Endothelial cell of umbilical vein (primary cell): ENCODE results near the gene ZNF846. TPM values are rescaled to one million over a fixed set of nuclear protein-coding genes. Genes with fewer than 3 reads are reported as not detected.

Experiments used
- BruUV-seq: library from RNA; stranded (reverse); fragments of 400-500 nt; replicated peaks from 2 replicates; lab custom pipeline; 2021; lab: Mats Ljungman, UMichigan
- CTCF ChIA-PET: fragments of 300-600, 350-600 bp; sonication (Branson Sonifier 250); formaldehyde crosslinking; loops from one replicate; lab custom pipeline; 2021; ENCODE audit warnings: antibody characterized with exemption, inconsistent platforms; lab: Charles Lee
- POLR2A ChIA-PET: fragments of 300-600, 350-600 bp; sonication (Branson Sonifier 250); formaldehyde crosslinking; loops from one replicate; lab custom pipeline; 2021; ENCODE audit warnings: antibody characterized with exemption, inconsistent platforms; lab: Charles Lee
- DNase-seq: peaks from one replicate; pipeline ENCODE4 v3.0.0-alpha.2; 2011; ENCODE audit warnings: low read depth, low spot score
- FAIRE-seq: peaks from 2 replicates; lab custom pipeline; 2011; peaks lifted over from hg19 to GRCh38; lab: Jason Lieb, UNC
- H2AFZ ChIP-seq: 2 replicates; pipeline ENCODE4 v1.6.0; 2012; ENCODE audit warnings: low read depth, low read length, control low read depth, inconsistent platforms
- H3K27ac ChIP-seq: 2 replicates; pipeline ENCODE4 v1.5.1; 2011; ENCODE audit warnings: low read depth, mild to moderate bottlenecking, control low read depth, low read length, moderate library complexity; ENCODE audit not compliant: insufficient read depth
- H3K27me3 ChIP-seq, 2 experiments: 2 replicates each; pipeline versions ENCODE4 v1.6.0 to v1.6.1; 2011; ENCODE audit warnings: low read length in 2 of 2, mixed read lengths in 1 of 2; ENCODE audit not compliant: control insufficient read depth in 2 of 2, insufficient read depth in 2 of 2
- H3K36me3 ChIP-seq, 2 experiments: 2 replicates in 1 of 2; 3 replicates in 1 of 2; pipeline ENCODE4 v1.5.1; 2011; ENCODE audit warnings: low read length in 2 of 2, mild to moderate bottlenecking in 1 of 2, moderate library complexity in 1 of 2; ENCODE audit not compliant: control insufficient read depth in 2 of 2, insufficient read depth in 2 of 2; ENCODE audit errors: extremely low read depth in 1 of 2
- H3K4me1 ChIP-seq: 3 replicates; pipeline ENCODE4 v1.5.1; 2011; ENCODE audit warnings: mild to moderate bottlenecking, low read length; ENCODE audit not compliant: control insufficient read depth, insufficient read depth; ENCODE audit errors: extremely low read depth
- H3K4me2 ChIP-seq: 2 replicates; pipeline ENCODE4 v1.6.1; 2011; ENCODE audit warnings: low read length, control low read depth, mixed read lengths; ENCODE audit not compliant: insufficient read depth
- H3K4me3 ChIP-seq, 3 experiments: fragments of 200-600 bp in 1 of 3; sonication (generic), shearing (Covaris generic) in 1 of 3; replicated peaks in 1 of 3; 2 replicates each; pipeline ENCODE4 v1.5.1; 2011 to 2016; ENCODE audit warnings: control low read depth in 3 of 3, low read length in 3 of 3, mild to moderate bottlenecking in 2 of 3, inconsistent platforms in 1 of 3, low read depth in 1 of 3, moderate library complexity in 1 of 3; ENCODE audit not compliant: insufficient read depth in 1 of 3
- H3K79me2 ChIP-seq: 2 replicates; pipeline ENCODE4 v1.6.0; 2012; ENCODE audit warnings: low read length, inconsistent platforms; ENCODE audit not compliant: control insufficient read depth, insufficient read depth
- H3K9ac ChIP-seq: replicated peaks from 2 replicates; pipeline ENCODE3; 2011; ENCODE audit warnings: low read length, control low read depth; ENCODE audit not compliant: insufficient read depth; ENCODE audit errors: extremely low read depth
- H3K9me1 ChIP-seq: replicated peaks from 3 replicates; pipeline ENCODE4 v1.6.0; 2011; ENCODE audit warnings: mild to moderate bottlenecking, low read length; ENCODE audit not compliant: control insufficient read depth, insufficient read depth; ENCODE audit errors: extremely low read depth
- H3K9me3 ChIP-seq: replicated peaks from 2 replicates; pipeline ENCODE4 v1.5.1; 2012; ENCODE audit warnings: low read length, inconsistent platforms; ENCODE audit not compliant: control insufficient read depth, insufficient read depth
- H4K20me1 ChIP-seq: replicated peaks from 2 replicates; pipeline ENCODE3; 2011; ENCODE audit warnings: mild to moderate bottlenecking, low read length; ENCODE audit not compliant: control insufficient read depth, insufficient read depth; ENCODE audit errors: extremely low read depth
- EZH2 ChIP-seq: IDR thresholded peaks from 2 replicates; pipeline ENCODE4 v1.6.1; 2012; ENCODE audit warnings: borderline replicate concordance, low read depth, mild to moderate bottlenecking, moderate library complexity, low read length, inconsistent platforms; ENCODE audit not compliant: severe bottlenecking
- FOS ChIP-seq: IDR thresholded peaks from 2 replicates; pipeline ENCODE4 v1.6.1; 2011; ENCODE audit warnings: mild to moderate bottlenecking, low read length, moderate library complexity, borderline replicate concordance; ENCODE audit not compliant: insufficient read depth
- GATA2 ChIP-seq: IDR thresholded peaks from 2 replicates; pipeline ENCODE4 v1.7.0; 2011; ENCODE audit warnings: low read depth, mild to moderate bottlenecking, moderate library complexity, mixed read lengths, low read length; ENCODE audit not compliant: insufficient read length, insufficient read depth
- JUN ChIP-seq: IDR thresholded peaks from 2 replicates; pipeline ENCODE4 v1.6.1; 2011; ENCODE audit warnings: borderline replicate concordance, low read depth; ENCODE audit not compliant: insufficient read length, insufficient read depth
- MYC ChIP-seq: IDR thresholded peaks from one replicate; pipeline ENCODE4 v1.6.1; 2011; ENCODE audit warnings: mild to moderate bottlenecking, low read depth, low read length
- POLR2A ChIP-seq: IDR thresholded peaks from 2 replicates; pipeline ENCODE4 v1.6.1; 2012; ENCODE audit warnings: low read depth, mild to moderate bottlenecking, control low read depth, low read length
- POLR2AphosphoS5 ChIP-seq: IDR thresholded peaks from 2 replicates; pipeline ENCODE4 v1.6.1; 2012; ENCODE audit warnings: low read depth, mild to moderate bottlenecking, control low read depth, low read length, moderate library complexity; ENCODE audit not compliant: insufficient read depth
- dilution Hi-C: fragments of 300-500 bp; cut with MboI; formaldehyde crosslinking; loops from one replicate; pipeline ENCODE4 v1.15.0; 2019; ENCODE audit warnings: low sequenced_read_pairs; ENCODE audit not compliant: extremely low pct_ligation_motif_present
- intact Hi-C: fragments of 100-400 bp; cut with micrococcal nuclease; formaldehyde crosslinking; loops from one replicate; pipeline ENCODE4 v1.10.0; 2022
- polyA plus RNA-seq, 4 experiments: library from polyadenylated mRNA; depleted of rRNA in 3 of 4; stranded (reverse) in 3 of 4; unstranded in 1 of 4; fragments of >200 nt; gene quantifications; 2 replicates each; pipeline versions ENCODE4 v1.2.1 to v1.2.3, GENCODE V29; 2011 to 2012; ENCODE audit warnings: missing spikeins in 1 of 4
- total RNA-seq: library from RNA; stranded (reverse); gene quantifications from 2 replicates; pipeline ENCODE4 v1.2.3, GENCODE V29; 2021
- TF ChIP-seq, protein P1 (sequence below): IDR thresholded peaks from 2 replicates; pipeline ENCODE4 v1.6.1; 2011; ENCODE audit not compliant: insufficient read depth, insufficient read length
- TF ChIP-seq, protein P2 (sequence below), 2 donors: IDR thresholded peaks; 1 replicate in 1 of 2; 2 replicates in 1 of 2; pipeline ENCODE4 v1.5.1; 2011; ENCODE audit warnings: low read length in 2 of 2, mild to moderate bottlenecking in 2 of 2, moderate library complexity in 2 of 2, control low read depth in 1 of 2, inconsistent platforms in 1 of 2, low read depth in 1 of 2; ENCODE audit not compliant: insufficient read depth in 1 of 2; ENCODE audit errors: extremely low read depth in 1 of 2

Gene ZNF846
- total and polyA plus RNA-seq, 2 donors (not counting 3 experiments of a cell fraction or from before 2014, with no cell fraction given): 3.9 to 8.3 TPM

DNA sequence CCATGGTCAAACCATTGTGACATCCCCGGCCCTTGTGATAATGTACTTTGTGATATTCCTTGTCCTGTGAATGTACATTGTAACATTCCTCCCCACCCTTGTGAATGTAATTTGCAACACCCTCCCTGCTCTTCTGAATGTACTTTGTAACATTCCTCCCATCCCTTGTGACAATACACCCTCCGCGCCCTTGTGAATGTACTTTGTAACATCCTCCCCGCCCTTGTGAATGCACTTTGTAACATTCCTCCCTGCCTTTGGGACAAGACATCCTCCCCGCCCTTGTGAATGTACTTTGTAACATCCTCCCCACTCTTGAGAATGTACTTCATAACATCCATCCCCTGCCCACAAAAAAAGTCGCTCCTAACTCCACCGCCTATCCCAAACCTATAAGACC lies 17.1 kb downstream of the ZNF846 start:
- Histone ChIP-seq H2AFZ (no peak overlapping the region), H4K20me1 (no peaks in the 10 kb centered on the region), H3K79me2 (no peaks in the 10 kb centered on the region), H3K4me1 (no peaks in the 10 kb centered on the region), H3K9me1 (no peaks in the 10 kb centered on the region), H3K4me2 (no peak overlapping the region), H3K36me3 (no peaks in the 10 kb centered on the region), H3K27me3 (no peaks in the 10 kb centered on the region), H3K9me3 (no peaks in the 10 kb centered on the region), H3K9ac (no peak overlapping the region), H3K4me3 (no peak overlapping the region), H3K27ac (no peak overlapping the region)
- no peak for TF ChIP-seq MYC
- TF ChIP-seq, protein P1, sequence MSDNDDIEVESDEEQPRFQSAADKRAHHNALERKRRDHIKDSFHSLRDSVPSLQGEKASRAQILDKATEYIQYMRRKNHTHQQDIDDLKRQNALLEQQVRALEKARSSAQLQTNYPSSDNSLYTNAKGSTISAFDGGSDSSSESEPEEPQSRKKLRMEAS: no peak
- no peak for TF ChIP-seq EZH2
- no peak for TF ChIP-seq POLR2A
- TF ChIP-seq, protein P2, sequence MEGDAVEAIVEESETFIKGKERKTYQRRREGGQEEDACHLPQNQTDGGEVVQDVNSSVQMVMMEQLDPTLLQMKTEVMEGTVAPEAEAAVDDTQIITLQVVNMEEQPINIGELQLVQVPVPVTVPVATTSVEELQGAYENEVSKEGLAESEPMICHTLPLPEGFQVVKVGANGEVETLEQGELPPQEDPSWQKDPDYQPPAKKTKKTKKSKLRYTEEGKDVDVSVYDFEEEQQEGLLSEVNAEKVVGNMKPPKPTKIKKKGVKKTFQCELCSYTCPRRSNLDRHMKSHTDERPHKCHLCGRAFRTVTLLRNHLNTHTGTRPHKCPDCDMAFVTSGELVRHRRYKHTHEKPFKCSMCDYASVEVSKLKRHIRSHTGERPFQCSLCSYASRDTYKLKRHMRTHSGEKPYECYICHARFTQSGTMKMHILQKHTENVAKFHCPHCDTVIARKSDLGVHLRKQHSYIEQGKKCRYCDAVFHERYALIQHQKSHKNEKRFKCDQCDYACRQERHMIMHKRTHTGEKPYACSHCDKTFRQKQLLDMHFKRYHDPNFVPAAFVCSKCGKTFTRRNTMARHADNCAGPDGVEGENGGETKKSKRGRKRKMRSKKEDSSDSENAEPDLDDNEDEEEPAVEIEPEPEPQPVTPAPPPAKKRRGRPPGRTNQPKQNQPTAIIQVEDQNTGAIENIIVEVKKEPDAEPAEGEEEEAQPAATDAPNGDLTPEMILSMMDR (IDR thresholded peaks at IDR 0.05; ENCODE audit: extremely low read depth in 1 of 2, insufficient read depth in 1 of 2, low read depth in 1 of 2, low read length in 2 of 2): no peak
- no peak for TF ChIP-seq FOS
- no peak for TF ChIP-seq JUN
- no peak for TF ChIP-seq GATA2
- no peak for TF ChIP-seq POLR2AphosphoS5
- intact Hi-C loops: no loop called here
- CTCF ChIA-PET: no interaction called here
- DNase-seq: no peak
- dilution Hi-C loops: no loop called here
- BruUV-seq: no TSS peak
- POLR2A ChIA-PET: no interaction called here
- FAIRE-seq: no peak
